Measurements from ENCODE around the gene CPNE6. TPM values are rescaled to one million over a fixed set of nuclear protein-coding genes. Genes with fewer than 3 reads are reported as not detected.
"Not testable (repeated sequence)": the region's sequence is repeated elsewhere in the genome, so short reads cannot be mapped to it uniquely, and the experiment has no call there.

Gene CPNE6
- total RNA-seq, 1 donor from 2014 or later: not detected

DNA sequence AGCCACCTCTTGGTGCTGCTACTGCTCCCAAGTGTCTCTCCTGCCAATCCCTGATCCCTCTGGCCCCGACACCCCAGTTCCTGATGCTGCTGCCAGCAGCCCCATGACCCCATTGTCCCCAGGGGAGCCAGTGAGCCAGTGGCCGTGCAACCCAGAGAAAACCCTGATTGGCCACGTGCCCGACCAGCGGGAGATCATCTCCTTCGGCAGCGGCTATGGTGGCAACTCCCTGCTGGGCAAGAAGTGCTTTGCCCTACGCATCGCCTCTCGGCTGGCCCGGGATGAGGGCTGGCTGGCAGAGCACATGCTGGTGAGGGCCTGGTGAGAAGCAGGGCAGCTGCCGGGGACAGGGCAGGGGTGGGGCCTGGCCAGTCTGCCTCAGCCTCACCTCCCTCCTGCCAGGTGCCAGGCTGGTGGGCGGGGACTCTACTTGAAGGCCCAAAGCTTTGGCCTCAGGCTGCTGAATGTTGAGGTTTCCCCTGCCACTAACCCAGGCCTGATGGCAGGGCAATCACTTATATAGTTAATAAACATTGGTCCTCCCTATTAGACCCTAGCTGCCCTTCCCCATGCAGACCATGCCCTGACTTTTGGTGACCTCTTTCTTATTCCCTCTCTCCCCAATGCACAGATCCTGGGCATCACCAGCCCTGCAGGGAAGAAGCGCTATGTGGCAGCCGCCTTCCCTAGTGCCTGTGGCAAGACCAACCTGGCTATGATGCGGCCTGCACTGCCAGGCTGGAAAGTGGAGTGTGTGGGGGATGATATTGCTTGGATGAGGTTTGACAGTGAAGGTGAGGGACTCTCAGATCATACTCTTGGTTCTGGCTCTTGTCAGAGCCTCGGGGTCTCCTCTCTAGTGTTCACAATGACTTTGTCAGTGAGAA, 27.8 kb downstream of the CPNE6 start:
- intact Hi-C loops (cut with micrococcal nuclease): loop anchor here (10.0 kb wide), 1 partner anchor 544 kb away; the partner anchor contains the start of genes THTPA and ZFHX2

DNA sequence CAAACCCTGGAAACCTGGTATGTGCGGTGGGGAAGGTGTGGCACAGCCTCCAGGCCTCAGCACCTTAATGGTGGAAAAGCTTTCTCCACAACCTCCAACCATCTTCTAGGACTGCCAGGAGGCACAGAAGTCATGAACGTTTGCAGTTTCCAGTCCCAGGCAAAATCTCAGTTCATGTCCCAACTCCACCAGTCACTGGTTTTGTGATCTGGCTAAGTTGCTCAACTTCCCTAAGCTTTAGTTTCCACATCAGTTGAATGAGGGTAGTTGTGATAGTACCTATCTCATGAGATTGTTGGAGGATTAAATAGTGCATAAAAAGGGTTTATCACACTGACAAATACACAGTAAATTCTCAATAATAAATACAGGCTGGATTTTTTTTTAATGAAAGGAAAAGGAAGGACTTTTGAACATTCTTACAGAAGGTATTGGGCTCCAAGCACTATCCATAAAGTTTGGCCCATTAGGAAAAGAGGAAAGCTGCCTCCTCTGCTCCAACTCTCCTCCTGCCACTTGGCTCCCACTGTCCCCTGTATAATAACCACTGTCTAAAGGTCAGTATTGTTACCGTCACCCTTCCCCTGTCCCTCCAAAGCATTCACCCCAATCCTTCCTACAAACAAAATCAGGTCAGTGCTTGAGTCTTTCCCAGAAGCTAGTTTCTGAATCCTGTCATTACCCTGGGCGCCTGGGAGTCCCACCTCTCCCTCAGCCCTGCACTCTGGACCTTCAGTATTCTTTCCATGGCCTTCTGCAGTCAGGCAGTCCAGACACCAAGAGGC, 29.0 kb downstream of the CPNE6 start:
- intact Hi-C loops (cut with micrococcal nuclease): no loop called here

DNA sequence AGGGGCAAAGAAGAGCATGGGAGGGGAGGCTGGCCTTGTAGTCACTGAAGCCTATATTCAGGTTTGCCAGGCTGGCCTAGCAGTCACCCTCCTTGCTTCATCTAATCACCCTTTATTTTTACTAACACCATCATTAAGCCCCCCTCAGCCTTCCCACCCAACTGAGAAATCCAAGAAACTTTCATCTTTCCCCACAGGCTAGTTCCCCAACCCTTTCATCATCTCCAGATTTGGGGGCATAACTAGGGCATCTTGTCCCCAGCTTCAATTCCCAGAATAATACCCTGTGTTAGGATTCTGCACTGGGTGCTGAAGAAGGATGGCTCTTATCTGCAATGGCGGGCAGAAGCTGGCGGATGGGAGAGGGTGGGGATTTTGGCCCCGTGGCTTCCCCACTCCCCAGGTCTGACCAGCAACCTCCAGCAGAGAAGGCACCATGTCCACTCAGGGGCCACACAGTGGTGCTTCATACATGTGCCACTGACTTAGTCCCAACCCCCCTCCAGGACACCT, 29.7 kb downstream of the CPNE6 start:
- intact Hi-C loops (cut with micrococcal nuclease): no loop called here

DNA sequence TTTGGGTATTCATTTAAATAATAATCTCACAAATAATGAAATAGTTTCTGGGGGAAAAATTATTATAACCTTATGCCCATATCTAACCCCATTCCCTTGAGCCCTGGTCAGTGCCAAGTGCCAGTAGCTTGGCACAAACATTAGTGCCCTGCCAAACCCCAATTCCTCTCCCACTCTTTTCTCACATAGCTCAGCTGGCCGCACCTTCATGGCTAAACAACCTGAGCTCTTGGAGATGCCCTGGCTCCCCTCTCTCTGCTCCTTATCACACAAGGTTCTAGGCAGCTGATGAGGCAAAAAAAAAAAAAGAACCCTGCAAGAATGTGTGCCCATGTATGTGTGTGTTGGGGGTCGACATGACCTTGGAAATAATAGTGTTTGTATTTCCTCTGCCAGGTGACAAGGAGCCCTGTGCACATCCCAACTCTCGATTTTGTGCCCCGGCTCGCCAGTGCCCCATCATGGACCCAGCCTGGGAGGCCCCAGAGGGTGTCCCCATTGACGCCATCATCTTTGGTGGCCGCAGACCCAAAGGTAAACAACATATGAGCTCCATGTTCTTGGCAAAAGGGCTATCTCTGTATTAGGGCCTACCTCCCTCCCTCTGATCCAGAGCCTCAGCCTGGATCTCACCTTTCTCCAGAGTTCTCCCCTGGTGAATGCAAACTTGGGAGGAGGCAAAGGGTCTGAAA, 31.1 kb downstream of the CPNE6 start:
- intact Hi-C loops (cut with micrococcal nuclease): no loop called here

DNA sequence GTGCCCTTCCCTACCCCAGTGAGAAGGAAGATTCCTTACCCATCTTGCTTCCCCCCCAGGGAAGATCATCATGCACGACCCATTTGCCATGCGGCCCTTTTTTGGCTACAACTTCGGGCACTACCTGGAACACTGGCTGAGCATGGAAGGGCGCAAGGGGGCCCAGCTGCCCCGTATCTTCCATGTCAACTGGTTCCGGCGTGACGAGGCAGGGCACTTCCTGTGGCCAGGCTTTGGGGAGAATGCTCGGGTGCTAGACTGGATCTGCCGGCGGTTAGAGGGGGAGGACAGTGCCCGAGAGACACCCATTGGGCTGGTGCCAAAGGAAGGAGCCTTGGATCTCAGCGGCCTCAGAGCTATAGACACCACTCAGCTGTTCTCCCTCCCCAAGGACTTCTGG, 32.1 kb downstream of the CPNE6 start:
- intact Hi-C loops (cut with micrococcal nuclease): no loop called here

DNA sequence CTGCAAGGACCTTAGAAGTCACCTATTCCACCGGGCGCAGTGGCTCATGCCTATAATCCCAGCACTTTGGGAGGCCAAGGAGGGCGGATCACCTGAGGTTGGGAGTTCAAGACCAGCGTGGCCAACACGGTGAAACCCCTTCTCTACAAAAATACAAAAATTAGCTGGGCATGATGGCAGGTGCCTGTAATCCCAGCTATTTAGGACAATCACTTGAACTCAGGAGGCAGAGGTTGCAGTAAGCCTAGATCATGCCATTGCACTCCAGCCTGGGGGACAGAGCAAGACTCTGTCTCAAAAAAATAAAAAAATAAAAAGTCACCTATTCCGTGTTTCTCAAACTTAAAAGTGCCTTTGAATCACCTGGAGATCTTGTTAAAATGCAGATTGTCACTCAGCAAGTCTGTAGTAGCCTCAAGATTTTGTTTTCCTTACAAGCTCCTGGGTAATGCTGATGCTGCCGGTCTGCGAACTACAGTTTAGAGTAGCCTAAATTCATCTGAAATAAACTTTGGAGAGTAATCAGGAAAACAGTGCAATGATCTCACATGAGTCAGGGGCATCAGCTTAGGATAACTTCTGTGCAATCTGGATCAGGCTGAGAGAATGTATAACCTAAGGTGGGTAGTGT, 34.4 kb downstream of the CPNE6 start:
- intact Hi-C loops (cut with micrococcal nuclease): not testable (repeated sequence)

DNA sequence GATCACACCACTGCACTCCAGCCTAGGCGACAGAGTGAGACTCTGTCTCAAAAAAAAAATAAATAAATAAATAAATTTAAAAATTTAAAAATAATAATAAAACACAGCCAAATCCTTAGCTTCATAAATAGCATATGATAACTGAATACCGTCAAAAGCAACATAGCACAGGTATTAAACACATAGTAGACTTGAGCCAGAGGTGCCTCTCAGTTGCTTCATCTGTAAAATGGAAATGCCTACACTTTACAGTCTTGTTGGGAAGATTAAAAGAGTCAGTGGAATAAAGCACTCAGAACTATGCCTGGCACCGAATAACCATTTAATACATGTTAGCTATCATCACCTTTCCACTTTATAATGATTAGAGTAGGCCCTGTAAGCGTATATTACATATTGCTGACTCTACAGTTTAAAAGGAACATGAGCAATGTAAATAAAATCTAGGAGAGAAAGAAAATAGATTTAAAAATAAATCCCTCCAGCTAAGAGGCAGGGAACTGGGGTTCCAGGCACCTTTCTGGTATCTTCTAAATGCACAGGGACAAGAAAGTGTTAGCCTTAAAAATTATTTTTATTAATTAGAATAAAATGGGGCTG, 35.4 kb downstream of the CPNE6 start:
- intact Hi-C loops (cut with micrococcal nuclease): no loop called here

DNA sequence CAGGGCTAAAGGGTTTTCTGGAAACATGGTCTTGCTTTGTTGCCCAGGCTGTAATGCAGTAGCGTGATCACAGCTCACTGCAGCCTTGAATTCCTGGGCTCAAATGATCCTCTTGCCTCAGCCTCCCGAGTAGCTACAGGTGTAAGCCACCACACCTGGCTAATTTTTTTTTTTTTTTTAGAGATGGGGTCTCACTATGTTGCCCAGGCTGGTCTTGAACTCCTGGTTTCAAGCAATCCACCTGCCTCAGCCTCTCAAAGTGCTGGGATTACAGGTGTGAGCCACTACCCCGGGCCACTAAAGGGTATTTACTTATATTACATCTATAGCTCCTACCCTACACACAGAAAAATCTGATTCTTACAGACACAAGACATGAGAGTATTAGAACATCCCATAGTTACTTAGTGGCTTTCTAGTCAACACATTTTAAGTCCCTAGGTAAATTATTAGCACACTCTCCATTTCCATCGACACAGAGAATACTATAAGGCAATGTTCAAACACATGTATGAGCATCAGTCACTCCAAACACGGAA, 37.0 kb downstream of the CPNE6 start:
- intact Hi-C loops (cut with micrococcal nuclease): loop anchor here (1.0 to 2.0 kb wide), 3 partner anchors 14 to 72 kb away; partner anchors contain the start of gene PCK2

DNA sequence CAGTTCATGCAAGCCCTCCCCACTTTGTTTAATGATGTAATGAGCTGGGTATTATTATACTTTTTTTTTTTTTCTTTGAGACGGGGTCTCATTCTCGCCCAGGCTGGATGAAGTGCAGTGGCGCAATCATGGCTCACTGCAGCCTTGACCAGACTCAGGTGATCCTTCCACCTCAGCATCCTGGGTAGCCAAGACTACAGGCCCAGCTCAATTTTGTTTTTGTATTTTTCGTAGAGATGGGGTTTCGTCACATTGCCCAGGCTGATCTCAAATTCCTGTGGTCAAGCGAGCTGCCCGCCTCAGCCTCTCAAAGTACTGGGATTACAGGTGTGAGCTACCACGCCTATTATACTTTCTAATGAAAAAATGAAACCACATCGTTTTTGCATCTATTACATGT, 38.7 kb downstream of the CPNE6 start:
- intact Hi-C loops (cut with micrococcal nuclease): loop anchor here (10.0 kb wide), 2 partner anchors 325 to 565 kb away; no protein-coding TSS in a partner anchor

DNA sequence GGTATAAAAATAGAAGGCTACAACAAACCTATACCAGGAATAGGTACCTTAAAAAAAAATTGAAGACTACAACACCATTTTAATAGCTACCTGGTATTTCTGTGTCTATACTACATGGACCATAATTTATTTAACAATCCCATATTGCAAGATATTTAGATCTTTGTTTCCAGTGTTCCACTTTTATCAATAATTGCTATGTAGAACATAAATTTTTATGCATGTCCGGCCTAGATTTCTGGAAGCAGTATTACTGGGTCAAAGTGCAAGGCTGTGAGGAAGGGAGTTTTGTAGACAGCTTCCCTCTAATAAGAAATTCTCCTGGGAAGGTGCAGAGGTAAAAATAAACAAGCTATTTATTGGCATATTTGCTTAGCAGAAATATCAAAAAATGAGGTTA, 39.2 kb downstream of the CPNE6 start:
- intact Hi-C loops (cut with micrococcal nuclease): loop anchor here (10.0 kb wide), 2 partner anchors 324 to 564 kb away; no protein-coding TSS in a partner anchor

DNA sequence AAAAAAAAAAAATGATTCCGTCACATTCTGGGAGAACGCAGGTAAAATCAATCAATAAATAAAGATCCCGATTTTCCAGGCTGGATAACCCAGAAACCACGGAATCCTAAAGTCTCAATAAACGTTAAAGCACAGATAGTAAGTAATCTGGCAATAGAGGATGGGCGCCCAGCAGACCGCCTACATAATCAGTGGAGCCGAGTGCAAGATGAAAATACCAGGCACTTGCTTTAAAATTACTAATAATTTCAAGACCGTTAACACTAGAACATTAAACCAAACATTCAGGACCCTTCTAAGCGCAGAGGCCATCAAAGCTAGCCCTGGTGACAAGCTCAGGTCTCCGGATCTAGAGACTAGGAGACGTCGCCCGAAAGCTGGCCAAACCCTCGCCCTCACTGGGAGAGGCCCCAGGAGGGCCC, 42.0 kb downstream of the CPNE6 start:
- intact Hi-C loops (cut with micrococcal nuclease): loop anchor here (10.0 kb wide), 2 partner anchors 321 to 561 kb away; no protein-coding TSS in a partner anchor

DNA sequence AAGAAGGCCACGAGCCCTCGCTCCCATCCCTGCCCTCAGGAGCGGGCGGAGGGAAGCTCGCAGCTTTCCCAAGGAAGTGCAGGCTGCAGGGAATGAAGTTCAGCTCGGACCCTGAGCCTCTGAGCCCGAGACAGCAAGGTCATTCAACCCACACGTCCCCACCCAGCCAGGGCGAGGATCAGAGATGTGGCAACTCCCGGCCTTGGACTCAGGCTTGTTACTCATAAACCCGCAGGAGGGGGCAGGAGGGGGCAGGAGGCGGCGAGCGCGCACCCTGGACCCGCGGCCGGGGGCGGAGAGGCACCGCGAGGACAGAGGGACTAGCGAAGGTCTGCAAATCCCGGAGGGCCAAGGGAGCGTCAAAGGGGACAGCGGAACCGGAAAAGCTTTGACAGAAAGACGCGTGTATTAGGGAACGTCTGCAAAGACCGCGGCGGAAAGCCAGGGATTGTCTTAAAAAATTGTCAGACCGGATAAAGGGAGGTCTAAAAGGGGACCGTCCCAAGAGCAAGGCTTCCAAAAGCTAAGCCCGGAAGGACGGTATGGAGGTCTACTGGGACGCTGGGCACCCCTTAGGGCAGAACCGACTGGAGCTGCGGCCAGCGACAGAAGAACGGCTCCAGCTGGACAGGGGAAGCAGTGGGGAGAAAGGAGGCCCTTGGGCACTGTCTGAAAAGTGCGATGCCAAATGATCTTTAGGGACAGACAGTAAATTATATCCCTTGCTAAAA, 42.6 kb downstream of the CPNE6 start:
- intact Hi-C loops (cut with micrococcal nuclease): loop anchor here (1.0 to 10.0 kb wide), 14 partner anchors 20 to 1185 kb away; partner anchors contain the start of genes AP1G2, CARMIL3, CHMP4A and EMC9

DNA sequence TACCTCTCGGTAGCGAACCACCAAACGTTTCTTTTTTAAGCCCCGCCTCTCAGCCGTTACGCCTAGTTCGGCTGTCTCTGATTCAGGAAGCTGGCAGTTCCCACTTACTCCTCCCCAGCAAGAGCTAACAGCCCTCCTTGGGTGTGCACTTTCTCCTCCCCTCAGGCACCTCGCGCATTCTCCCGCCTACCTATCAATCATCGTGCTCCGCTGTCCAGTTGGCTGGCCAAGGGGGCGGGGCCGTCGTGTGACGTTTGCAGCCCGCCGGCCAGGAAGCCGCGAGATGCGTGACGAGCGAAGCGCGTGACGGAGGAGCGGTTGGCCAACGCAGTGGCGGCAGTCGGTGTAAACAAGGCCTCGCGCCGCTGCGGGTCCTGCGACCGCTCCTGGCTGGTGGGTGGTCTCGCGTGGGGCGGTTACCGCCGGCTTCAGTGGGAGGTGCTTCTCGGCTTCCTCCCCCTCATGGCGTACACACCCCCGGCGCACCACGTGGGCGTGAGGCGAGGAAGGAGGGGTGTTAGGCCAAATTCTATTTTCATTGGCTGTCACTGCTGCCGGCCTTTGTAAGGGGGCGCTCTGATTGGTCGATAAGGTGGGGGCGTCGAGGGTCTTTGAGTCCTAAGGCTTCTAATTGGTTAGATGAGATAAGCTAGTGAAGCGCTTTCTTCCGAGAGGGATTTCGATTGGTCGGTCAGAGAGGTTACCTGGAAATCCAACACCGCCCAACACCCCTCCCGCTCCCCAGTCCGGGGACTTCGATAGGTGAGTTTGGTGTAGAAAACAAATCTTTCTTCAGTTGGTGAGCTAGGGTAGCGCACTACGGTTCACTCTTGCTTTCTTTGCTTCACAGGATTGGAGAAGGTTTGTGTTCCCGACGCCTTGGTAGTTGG, 43.4 kb downstream of the CPNE6 start, which contains the start of the genes DCAF11 and NRL:
Gene DCAF11, plus strand, starts transcription at position 246 of the 890 bp plus-strand sequence. CDS start 818 bp downstream, outside the sequence.
Gene NRL, minus strand, starts transcription at position 418 of the 890 bp plus-strand sequence. CDS start 32,101 bp downstream, outside the sequence.
- intact Hi-C loops (cut with micrococcal nuclease): loop anchor here (1.0 to 10.0 kb wide), 14 partner anchors 20 to 1185 kb away; partner anchors contain the start of genes AP1G2, CARMIL3, CHMP4A and EMC9

DNA sequence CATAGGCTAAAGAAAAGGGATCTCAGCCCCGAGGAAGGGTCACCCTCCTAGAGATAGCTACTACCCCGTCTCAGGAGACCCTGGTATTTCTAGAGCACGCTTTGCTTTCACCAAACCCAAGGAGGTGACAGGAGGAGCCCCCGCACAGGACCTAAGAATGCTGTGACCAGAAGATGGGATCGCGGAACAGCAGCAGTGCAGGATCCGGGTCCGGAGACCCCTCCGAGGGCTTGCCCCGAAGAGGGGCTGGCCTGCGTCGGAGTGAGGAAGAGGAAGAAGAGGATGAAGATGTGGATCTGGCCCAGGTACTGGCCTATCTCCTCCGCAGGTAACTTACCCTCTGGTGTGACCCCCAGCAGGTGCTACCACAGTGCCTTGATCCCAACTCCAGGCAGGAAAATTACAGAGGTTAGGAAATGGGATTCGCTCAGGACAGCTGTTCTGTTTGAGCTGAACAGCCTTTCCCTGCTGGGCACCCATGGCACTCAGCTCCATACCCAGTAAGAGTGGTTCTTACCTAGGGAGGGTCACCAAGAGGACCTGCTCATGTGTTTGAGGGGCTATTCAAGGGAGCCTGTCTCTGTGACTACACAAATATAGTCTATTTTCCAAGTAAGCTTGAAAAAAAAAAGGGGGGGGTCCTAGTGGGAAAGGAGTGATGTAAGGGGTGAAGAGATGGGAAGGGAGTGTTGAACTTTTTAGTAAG, 44.2 kb downstream of the CPNE6 start:
- intact Hi-C loops (cut with micrococcal nuclease): loop anchor here (2.0 to 10.0 kb wide), 4 partner anchors 35 to 559 kb away; partner anchors contain the start of gene IPO4

DNA sequence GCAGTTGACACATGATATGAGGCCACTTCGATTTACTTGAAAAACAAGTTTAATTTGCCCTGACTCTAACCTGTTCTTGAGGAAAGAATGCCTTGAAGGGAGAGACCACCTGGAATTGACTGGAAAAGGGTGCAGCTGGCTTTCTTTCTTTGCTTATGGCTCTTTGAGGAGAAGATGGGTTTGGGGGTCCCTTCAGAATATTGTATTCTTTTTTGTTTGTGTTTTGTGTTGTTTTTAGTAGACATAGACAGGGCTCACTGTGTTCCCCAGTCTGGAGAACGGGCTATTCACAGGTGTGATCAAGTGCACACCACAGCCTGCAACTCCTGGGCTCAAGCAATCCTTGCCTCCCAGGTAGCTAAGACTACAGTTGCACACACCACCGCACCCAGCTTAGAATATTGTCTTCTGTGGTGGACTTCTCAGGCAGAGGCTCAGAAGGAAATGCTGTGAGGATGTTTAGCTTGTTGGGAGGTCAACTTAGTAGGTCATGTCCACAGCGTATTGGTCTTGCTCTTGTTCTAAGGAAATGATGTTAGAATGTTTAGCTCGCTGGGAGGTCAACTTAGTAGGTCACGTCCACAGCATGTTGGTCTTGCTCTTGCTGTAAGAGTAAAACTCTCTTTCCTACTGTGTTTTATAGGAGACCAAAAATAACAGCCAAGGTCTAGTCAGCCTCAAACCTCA, 44.9 kb downstream of the CPNE6 start:
- intact Hi-C loops (cut with micrococcal nuclease): loop anchor here (10.0 kb wide), 2 partner anchors 319 to 559 kb away; no protein-coding TSS in a partner anchor

DNA sequence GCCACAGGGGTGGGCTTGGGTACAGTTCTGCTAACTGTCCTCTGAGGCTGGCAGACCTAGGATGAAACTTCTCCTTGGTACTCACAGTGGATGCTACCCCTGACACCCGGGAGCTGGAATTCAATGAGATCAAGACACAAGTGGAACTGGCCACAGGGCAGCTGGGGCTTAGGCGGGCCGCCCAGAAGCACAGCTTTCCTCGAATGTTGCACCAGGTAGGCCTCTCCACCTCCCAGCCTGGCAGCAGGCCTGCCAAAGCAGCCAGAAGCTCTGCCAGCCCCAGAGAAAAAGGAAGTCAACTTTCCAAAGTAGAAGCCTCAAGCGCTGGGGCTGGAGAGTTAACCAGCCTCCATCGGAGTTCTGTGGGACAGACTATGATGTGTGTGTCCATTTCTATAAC, 45.8 kb downstream of the CPNE6 start:
- intact Hi-C loops (cut with micrococcal nuclease): loop anchor here (10.0 kb wide), 2 partner anchors 318 to 558 kb away; no protein-coding TSS in a partner anchor

Data from T-helper 2 cell treated with Interferon-gamma antibody and Interleukin-4, amounts not matched to agents 100 ng/mL and 5 ng/mL, for 36 hours (primary cell).